HUES6 (cell line): ENCODE results near the gene MYCN.

Experiments used
- H3K27ac ChIP-seq: 2 replicates; pipeline ENCODE4 v1.7.0; 2013; ENCODE audit warnings: low read depth, mild to moderate bottlenecking, low read length, inconsistent platforms
- H3K27me3 ChIP-seq: 2 replicates; pipeline ENCODE4 v1.6.1; 2013; ENCODE audit warnings: low read length; ENCODE audit not compliant: control insufficient read depth, insufficient read depth
- H3K36me3 ChIP-seq: 2 replicates; pipeline ENCODE4 v1.6.1; 2013; ENCODE audit warnings: low read length; ENCODE audit not compliant: control insufficient read depth, insufficient read depth
- H3K4me1 ChIP-seq: 2 replicates; pipeline ENCODE4 v1.6.1; 2013; ENCODE audit warnings: low read length; ENCODE audit not compliant: control insufficient read depth, insufficient read depth
- H3K4me3 ChIP-seq: 2 replicates; pipeline ENCODE4 v1.5.1; 2013; ENCODE audit warnings: low read depth, low read length
- H3K9ac ChIP-seq: one replicate; pipeline ENCODE4 v1.6.1; 2013; ENCODE audit warnings: mild to moderate bottlenecking, low read length
- H3K9me3 ChIP-seq: 2 replicates; pipeline ENCODE4 v1.6.1; 2013; ENCODE audit warnings: low read depth, low read length; ENCODE audit not compliant: control insufficient read depth, insufficient read depth

The MYCN gene

DNA sequence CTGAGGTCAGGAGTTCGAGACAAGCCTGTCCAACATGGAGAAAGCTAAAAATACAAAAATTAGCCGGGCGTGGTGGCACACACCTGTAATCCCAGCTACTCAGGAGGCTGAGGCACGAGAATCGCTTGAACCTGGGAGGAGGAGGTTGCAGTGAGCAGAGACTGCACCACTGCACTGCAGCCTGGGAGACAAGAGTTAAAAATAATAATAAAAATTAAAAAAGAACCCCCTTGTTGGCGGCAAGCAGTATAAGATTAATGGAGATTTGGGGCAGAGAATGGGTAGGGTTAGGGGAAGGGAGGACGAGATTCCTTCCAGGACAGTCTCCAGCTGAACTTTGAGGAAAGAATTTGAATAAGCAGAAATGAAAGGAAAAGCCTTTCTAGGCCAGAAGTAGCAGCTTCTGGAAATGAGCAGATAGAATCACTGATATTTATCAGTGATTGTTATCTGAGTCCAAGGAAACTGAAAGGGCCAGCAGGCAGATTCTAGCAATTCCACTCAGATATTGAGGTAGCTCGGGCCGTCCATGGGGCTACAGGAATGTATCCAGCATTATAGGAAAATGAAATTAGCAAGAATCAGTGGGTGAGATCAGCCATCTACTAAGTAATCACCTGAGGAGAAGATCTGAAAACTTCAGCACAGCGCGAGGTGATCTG is 7.0 kb upstream of the MYCN start:
- Histone ChIP-seq H3K4me1 (peaks cover 22% of the 10 kb centered on the region), H3K4me3 (no peak overlapping the region), H3K9ac (no peak overlapping the region), H3K27ac (no peak overlapping the region), H3K36me3 (no peaks in the 10 kb centered on the region), H3K27me3 (no peaks in the 10 kb centered on the region), H3K9me3 (peaks cover 5% of the 10 kb centered on the region)

DNA sequence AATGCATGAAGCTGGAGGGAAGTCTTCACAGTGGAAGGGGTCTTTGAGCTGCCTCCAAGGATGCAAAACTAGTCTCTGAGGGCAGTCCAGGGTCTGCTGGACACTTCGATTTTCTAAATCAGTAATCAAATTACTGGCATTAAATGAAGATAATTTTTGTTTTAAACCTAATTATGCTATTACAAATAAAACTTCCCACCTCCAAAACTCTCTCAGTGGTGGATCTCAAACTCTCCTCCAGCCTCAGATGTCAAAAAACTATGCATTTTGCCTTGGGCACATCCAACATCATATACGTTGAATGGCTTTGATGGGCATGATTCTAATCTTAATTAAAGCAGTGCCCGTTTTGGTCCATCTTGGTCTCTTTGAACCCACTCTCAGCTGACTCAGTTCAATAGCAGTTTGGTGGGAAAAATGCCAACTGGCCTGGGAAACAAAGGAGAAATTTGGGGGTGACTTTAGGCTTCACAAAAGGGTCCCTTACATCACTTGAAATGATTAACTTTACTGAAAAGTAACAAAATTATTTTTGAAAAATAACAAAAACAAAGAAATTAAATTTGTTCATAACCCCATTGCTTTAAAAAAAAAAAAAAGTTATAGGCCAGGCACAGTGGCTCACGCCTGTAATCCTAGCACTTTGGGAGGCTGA is 5.9 kb upstream of the MYCN start:
- no peaks in the 10 kb centered on the region for H3K27me3 ChIP-seq
- peaks cover 5% of the 10 kb centered on the region for H3K9me3 ChIP-seq
- H3K4me3 ChIP-seq = no peak overlapping the region

DNA sequence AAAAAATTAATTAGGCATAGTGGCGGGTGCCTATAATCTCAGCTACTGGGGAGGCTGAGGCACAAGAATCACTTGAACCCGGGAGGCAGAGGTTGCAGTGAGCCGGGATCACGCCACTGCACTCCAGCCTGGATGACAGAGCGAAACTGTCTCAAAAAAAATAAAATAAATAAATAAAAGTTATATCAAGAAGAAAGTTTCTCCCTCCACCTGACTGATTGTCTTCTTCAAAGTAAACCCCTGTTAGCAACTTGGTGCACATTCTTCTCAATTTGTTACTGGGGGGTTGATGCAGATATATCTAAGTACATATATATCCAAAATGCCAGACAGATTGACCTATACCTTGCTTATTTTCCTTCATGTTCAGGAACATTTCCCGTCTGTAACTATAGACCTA is 5.2 kb upstream of the MYCN start:
- Histone ChIP-seq H3K4me3 (no peak overlapping the region), H3K27ac (no peak overlapping the region), H3K9ac (no peak overlapping the region), H3K4me1 (peaks cover 36% of the 10 kb centered on the region), H3K36me3 (no peaks in the 10 kb centered on the region), H3K9me3 (peaks cover 5% of the 10 kb centered on the region), H3K27me3 (no peaks in the 10 kb centered on the region)

More for the DNA sequence above, 5.9 kb upstream of the MYCN start:
- Histone ChIP-seq H3K27ac (no peak overlapping the region), H3K9ac (no peak overlapping the region), H3K4me1 (peaks cover 32% of the 10 kb centered on the region), H3K36me3 (no peaks in the 10 kb centered on the region)

DNA sequence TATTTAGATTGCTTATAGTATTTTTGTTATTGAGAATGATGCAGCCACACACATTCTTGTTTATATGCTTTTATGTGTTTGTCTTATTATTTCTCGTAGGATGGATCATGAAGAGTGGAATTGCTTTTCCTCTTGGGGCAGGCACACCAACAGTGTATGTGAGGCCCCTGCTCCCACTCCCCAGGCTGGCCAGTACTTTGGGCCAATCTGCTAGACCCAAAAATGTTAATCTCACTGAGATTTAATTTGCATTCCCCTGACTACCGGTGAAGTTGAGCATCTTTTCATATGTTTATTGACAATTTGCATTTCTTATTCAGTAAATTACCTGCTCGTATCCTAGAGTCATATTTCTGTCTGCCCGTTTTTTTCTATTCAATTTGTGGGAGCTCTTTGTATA is 4.7 kb upstream of the MYCN start:
- Histone ChIP-seq H3K9me3 (peaks cover 4% of the 10 kb centered on the region), H3K4me1 (peaks cover 36% of the 10 kb centered on the region), H3K36me3 (no peaks in the 10 kb centered on the region), H3K9ac (no peak overlapping the region), H3K27me3 (no peaks in the 10 kb centered on the region), H3K27ac (no peak overlapping the region), H3K4me3 (no peak overlapping the region)

DNA sequence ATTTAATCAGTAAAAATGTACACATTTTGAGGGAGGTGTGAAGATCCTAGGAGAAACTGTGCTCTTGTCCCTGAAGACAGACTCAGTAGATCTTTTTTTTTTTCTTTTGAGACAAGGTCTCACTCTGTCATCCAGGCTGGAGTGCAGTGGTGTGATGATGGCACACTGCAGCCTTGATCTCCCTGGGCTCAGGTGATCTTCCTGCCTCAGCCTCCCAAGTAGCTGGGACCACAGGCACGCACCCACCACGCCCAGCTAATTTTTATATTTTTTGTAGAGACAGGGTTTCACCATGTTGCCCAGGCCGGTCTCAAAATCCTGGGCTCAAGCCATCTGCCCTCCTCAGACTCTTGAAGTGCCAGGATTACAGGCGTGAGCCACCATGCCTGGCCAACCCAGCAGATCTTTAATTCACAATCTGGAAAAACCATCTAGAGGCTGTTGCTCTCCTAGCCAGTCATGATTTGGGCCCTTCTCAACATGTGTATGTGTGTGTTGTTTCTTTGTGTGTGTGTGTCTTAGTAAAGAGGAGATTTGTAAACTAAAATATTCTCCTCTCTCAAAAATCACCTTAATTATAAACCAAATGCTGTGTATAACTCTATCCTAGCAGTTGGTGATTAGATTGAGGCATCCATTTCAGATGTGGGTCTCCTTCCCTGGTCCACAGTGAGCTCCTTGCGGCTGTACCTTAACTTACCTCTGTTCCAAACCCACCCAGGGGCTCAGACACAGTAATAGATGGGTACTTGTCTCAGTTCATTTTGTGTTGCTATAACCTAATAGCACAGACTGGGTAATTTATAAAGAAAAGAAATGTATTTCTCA is 3.9 kb upstream of the MYCN start:
- H3K4me3 ChIP-seq = no peak overlapping the region
- H3K9ac ChIP-seq = no peak overlapping the region
- no peaks in the 10 kb centered on the region for H3K27me3 ChIP-seq

DNA sequence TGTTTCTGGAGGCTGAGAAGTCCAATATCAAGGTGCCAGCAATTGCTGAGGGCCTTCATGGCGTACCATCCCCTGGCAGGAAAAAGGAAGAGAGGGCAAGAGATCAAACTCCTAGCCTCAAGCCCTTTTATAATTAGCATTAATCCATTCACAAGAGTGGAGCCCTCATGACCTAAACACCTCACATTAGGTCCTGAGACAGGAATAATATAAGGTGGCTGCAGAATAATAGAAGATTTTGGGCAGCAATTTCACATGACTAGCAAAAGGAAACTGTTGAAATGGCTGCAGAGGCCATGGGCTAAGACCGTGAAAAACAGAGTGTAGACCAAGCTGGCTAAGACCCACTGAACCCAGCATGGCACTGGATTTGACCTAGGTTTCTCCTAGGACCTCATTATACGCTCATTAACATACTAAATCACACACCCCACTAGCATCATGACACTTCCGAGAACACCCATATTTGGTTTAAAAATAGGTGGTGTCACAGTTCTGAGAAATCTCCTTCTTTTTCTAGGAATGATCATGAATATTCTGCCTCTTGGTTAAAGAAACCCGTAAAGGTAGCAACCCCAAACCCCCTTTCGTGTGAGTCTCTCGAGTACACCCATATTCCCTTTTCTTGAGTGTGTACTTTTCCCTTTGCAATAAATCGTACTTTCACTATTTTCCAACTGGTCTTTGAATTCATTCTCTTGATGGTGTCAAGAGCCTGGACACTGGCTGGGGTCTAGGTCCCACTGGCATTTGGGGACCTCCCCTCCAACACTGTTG is 3.1 kb upstream of the MYCN start:
- H3K9ac ChIP-seq = no peak overlapping the region
- no peak overlapping the region for H3K27ac ChIP-seq
- no peak overlapping the region for H3K4me3 ChIP-seq
- H3K9me3 ChIP-seq = no peaks in the 10 kb centered on the region
- peaks cover 36% of the 10 kb centered on the region for H3K4me1 ChIP-seq
- H3K36me3 ChIP-seq = peaks cover 6% of the 10 kb centered on the region; the same call in 1 of the 2 replicates
- no peaks in the 10 kb centered on the region for H3K27me3 ChIP-seq

More for the DNA sequence above, 3.9 kb upstream of the MYCN start:
- Histone ChIP-seq H3K27ac (no peak overlapping the region), H3K36me3 (no peaks in the 10 kb centered on the region), H3K9me3 (no peaks in the 10 kb centered on the region), H3K4me1 (peaks cover 36% of the 10 kb centered on the region)

DNA sequence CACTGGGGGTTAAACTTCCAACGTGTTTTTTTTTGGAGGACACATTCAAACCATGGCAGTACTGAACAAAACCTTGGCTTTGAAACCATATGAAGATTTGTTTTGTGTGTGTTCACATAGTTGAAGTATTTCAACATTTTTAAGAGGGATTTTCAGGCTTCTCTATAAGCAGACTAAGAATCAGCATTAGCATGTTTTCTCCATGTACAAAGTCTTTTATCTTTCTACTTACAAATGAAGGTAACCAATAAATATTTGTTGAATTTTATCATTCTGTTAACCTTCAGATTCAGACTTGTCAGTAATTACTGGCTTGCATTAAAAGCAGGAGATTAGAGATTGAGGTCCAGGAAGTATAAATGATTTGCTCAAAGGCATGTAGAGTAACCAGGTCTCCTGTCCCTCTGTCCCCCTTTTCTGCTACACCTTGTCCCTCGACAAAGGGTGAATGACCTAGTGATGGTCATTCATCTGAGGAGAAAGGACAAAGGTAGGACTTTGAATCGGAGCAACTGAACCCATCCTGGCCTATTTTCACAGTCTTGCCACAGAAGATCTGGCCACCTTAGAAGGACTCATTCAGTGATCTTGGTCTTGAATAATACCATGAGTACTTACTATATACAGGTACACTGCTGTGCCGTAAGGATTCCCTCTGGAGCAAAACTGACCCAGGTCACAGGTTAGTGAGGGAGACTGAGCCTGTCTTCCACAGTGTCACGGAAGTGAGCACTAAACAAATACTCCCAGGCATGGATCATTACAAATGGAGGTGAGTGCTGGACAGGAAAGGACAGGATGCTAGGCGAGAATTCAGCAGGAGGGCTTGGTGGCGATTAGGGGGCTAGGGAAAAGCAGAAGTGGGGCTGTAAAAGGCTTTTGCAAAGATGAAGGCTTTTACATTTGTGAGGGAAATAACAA is 2.2 kb upstream of the MYCN start:
- no peaks in the 10 kb centered on the region for H3K9me3 ChIP-seq
- no peaks in the 10 kb centered on the region for H3K27me3 ChIP-seq
- H3K9ac ChIP-seq = no peak overlapping the region
- peaks cover 11% of the 10 kb centered on the region for H3K36me3 ChIP-seq
- H3K27ac ChIP-seq = no peak overlapping the region
- H3K4me1 ChIP-seq = peaks cover 36% of the 10 kb centered on the region
- H3K4me3 ChIP-seq = no peak overlapping the region

DNA sequence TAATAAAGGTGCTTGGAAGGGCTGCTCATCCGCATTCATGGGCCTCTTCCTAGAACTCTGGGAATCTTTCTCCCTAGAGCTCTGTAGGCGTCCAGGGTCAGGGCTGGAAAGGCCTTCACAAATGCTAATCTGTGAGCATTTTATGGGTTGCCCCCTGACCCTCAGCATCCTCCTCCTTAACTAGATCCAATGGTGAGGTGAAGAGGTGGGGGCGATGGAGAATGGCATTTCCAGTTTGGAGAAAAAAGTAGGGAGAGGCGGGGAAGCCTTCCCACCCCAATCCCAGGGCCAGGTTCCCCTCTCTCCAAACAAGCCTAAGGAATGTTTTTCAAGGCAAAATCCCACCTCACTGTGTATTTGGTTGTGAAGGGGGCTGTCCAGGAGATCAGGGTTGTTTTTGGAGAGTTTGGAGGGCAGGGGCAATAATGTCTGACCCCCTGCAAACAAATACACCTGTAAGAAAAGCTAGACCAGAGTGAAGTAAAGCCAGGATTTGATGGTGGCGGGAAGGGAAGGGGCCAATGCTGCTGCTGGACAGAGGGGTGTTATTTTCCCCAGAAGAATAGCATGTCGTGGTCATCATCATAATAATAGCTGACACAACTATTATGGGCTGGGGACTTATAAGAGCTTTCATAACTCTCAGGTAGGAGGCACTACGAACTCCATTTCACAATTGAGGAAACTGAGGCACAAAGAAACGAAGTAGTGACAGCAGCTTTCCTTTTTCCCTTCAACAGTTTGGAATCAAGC is 1.4 kb upstream of the MYCN start:
- H3K27ac ChIP-seq = no peak overlapping the region
- peak overlapping the region; percentile 88 for H3K9ac ChIP-seq
- peak overlapping the region; percentile 93 for H3K4me3 ChIP-seq
- H3K36me3 ChIP-seq = peaks cover 19% of the 10 kb centered on the region
- H3K27me3 ChIP-seq = no peaks in the 10 kb centered on the region
- H3K4me1 ChIP-seq = peaks cover 31% of the 10 kb centered on the region
- no peaks in the 10 kb centered on the region for H3K9me3 ChIP-seq

DNA sequence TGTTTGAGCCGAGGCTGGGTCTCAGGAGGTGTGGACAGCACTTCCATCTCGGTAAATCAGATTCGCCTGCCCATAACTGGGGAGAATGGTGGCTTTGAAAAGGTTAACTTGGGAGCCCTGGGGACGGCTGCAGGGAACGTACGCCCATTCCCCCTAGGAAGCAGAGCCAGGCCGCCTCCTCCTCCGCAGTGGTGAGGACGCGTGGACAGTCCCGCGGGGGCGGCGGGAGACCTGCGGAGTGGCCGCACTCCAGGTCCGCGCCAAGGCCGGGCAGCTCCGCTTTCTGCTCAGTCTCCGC is 845 bp upstream of the MYCN start:
- Histone ChIP-seq H3K9ac (peak overlapping the region; percentile 88), H3K36me3 (peaks cover 25% of the 10 kb centered on the region), H3K4me3 (peak overlapping the region; percentile 93), H3K27ac (peak overlapping the region; percentile 92; the same call in 1 of the 2 replicates), H3K4me1 (peaks cover 33% of the 10 kb centered on the region), H3K9me3 (no peaks in the 10 kb centered on the region), H3K27me3 (no peaks in the 10 kb centered on the region)
